ENCODE data around the gene RYR1.
"Not testable (repeated sequence)": the region's sequence is repeated elsewhere in the genome, so short reads cannot be mapped to it uniquely, and the experiment has no call there.

The RYR1 gene

DNA sequence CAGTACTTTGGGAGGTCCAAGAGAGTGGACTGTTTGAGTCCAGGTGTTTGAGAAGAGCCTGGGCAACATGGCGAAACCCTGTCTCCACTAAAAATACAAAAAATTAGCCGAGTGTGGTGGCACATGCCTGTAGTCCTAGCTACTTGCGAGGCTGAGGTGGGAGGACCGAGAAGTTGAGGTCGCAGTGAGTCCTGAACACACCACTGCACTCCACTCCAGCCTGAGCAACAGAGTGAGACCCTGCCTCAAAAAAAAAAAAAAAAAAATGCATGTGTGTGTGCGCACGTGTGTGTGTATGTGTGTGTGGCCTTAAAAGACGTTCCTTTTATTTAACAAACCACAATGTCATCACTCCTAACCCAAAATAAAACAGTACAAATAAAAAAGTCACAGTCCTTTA is 121.7 kb downstream of the RYR1 start:
- Histone ChIP-seq H3K9me3 (ENCODE audit: insufficient read depth, low read length) (no peaks in the 10 kb centered on the region), H3K4me2 (ENCODE audit: low read length) (peak overlapping the region; percentile 45), H3K27ac (ENCODE audit: low read length) (peak overlapping the region; percentile 4; the same call in 1 of the 2 replicates), H2AFZ (ENCODE audit: low read depth, low read length) (no peak overlapping the region), H3K4me1 (ENCODE audit: low read length) (peaks cover 53% of the 10 kb centered on the region), H3K9ac (ENCODE audit: low read length) (no peak overlapping the region), H3K4me3 (ENCODE audit: low read length) (peak overlapping the region; percentile 2; the same call in 1 of the 2 replicates), H3K27me3 (ENCODE audit: low read depth, low read length) (peaks cover 18% of the 10 kb centered on the region), H3K36me3 (replicated peaks; ENCODE audit: low read depth, low read length) (no peaks in the 10 kb centered on the region), H4K20me1 (ENCODE audit: insufficient read depth, low read length) (no peaks in the 10 kb centered on the region), H3K79me2 (ENCODE audit: low read length) (no peaks in the 10 kb centered on the region)
- TF ChIP-seq CTCF (IDR thresholded peaks at IDR 0.05; ENCODE audit: low read depth, low read length) (no peak), EZH2phosphoT487 (IDR thresholded peaks at IDR 0.05; ENCODE audit: low read depth) (no peak)

DNA sequence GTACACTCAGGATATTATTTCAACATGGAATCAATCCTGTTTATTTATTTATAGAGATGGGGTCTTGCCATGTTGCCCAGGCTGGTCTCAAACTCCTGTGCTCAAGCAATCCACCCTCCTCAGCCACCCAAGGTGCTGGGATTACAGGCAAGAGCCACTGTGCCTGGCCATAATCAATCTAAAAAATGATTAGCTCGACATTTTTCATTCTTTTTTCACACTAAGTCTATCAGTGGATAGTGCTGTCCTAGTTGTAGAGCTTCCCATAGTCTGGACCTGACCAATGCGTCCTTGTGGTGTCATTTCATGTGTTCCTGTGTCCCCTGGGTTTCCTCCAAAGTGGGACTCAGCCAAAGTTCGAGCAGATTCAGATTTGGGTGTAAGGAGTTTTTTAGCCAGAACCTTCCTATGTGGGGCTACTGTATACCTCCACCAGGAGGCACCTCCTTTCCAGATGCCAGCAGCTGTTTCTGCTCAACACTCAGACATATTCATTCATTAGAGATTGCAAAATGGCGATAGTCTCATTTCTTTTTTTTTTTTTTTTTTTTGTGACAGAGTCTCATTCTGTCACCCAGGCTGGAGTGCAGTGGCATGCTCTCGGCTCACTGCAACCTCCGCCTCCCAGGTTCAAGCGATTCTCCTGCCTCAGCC is 123.2 kb downstream of the RYR1 start:
- H3K4me2 ChIP-seq (ENCODE audit: low read length) = peak overlapping the region; percentile 71
- H3K27me3 ChIP-seq (ENCODE audit: low read depth, low read length) = peaks cover 14% of the 10 kb centered on the region
- H3K9ac ChIP-seq (ENCODE audit: low read length) = peak overlapping the region; percentile 34
- H3K4me3 ChIP-seq (ENCODE audit: low read length) = peak overlapping the region; percentile 63
- TF ChIP-seq EZH2phosphoT487 (IDR thresholded peaks at IDR 0.05; ENCODE audit: low read depth) (no peak), CTCF (IDR thresholded peaks at IDR 0.05; ENCODE audit: low read depth, low read length) (peak; percentile 67)
- H3K9me3 ChIP-seq (ENCODE audit: insufficient read depth, low read length) = no peaks in the 10 kb centered on the region
- H3K36me3 ChIP-seq (replicated peaks; ENCODE audit: low read depth, low read length) = no peaks in the 10 kb centered on the region
- H3K4me1 ChIP-seq (ENCODE audit: low read length) = peaks cover 59% of the 10 kb centered on the region
- no peaks in the 10 kb centered on the region for H4K20me1 ChIP-seq (ENCODE audit: insufficient read depth, low read length)
- H3K27ac ChIP-seq (ENCODE audit: low read length) = peak overlapping the region; percentile 64
- H2AFZ ChIP-seq (ENCODE audit: low read depth, low read length) = no peak overlapping the region
- H3K79me2 ChIP-seq (ENCODE audit: low read length) = no peaks in the 10 kb centered on the region

- peaks cover 15% of the 10 kb centered on the region for H3K27me3 ChIP-seq (ENCODE audit: low read depth, low read length)
- H3K9me3 ChIP-seq (ENCODE audit: insufficient read depth, low read length) = no peaks in the 10 kb centered on the region
- no peaks in the 10 kb centered on the region for H4K20me1 ChIP-seq (ENCODE audit: insufficient read depth, low read length)
- peaks cover 58% of the 10 kb centered on the region for H3K4me1 ChIP-seq (ENCODE audit: low read length)
- no peaks in the 10 kb centered on the region for H3K36me3 ChIP-seq (replicated peaks; ENCODE audit: low read depth, low read length)
- H3K79me2 ChIP-seq (ENCODE audit: low read length) = no peaks in the 10 kb centered on the region
- peak overlapping the region; percentile 34; the same call in 1 of the 2 replicates for H3K9ac ChIP-seq (ENCODE audit: low read length)
- peak; percentile 51 for TF ChIP-seq CTCF (IDR thresholded peaks at IDR 0.05; ENCODE audit: low read depth, low read length)
- TF ChIP-seq EZH2phosphoT487 (IDR thresholded peaks at IDR 0.05; ENCODE audit: low read depth) = no peak
- peak overlapping the region; percentile 63 for H3K4me3 ChIP-seq (ENCODE audit: low read length)
- H3K27ac ChIP-seq (ENCODE audit: low read length) = peak overlapping the region; percentile 64
- H3K4me2 ChIP-seq (ENCODE audit: low read length) = peak overlapping the region; percentile 71
- no peak overlapping the region for H2AFZ ChIP-seq (ENCODE audit: low read depth, low read length)
Observed at GRCh38 chr19:38557205-38557799, 123.8 kb downstream of the RYR1 start.

DNA sequence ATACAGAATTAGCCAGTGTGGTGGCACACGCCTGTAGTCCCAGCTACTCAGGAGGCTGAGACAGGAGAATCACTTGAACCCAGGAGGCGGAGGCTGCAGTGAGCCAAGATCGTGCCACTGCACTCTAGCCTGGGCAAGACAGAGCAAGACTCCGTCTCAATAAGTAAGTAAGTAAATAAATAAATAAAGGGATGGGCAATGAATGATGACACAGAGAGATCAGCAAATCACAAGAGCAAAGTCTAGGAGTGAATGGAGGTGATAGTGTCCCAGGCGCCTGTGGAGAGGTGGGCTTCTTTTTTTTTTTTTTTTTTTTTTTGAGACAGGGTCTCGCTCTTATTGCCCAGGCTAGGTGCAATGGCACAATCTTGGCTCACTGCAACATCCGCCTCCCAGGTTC is 125.4 kb downstream of the RYR1 start:
- H3K27ac ChIP-seq (ENCODE audit: low read length) = peak overlapping the region; percentile 78
- not testable (repeated sequence) for H3K79me2 ChIP-seq (ENCODE audit: low read length); H3K36me3 ChIP-seq (replicated peaks; ENCODE audit: low read depth, low read length); H2AFZ ChIP-seq (ENCODE audit: low read depth, low read length); H4K20me1 ChIP-seq (ENCODE audit: insufficient read depth, low read length); H3K9me3 ChIP-seq (ENCODE audit: insufficient read depth, low read length); H3K9ac ChIP-seq (ENCODE audit: low read length)
- H3K4me2 ChIP-seq (ENCODE audit: low read length) = peak overlapping the region; percentile 65
- peaks cover 21% of the 10 kb centered on the region for H3K27me3 ChIP-seq (ENCODE audit: low read depth, low read length)
- H3K4me3 ChIP-seq (ENCODE audit: low read length) = 0 out of 2 replicates have a peak overlapping the region, but pooled peaks have one; percentile 26
- peaks cover 58% of the 10 kb centered on the region for H3K4me1 ChIP-seq (ENCODE audit: low read length)

All from OCI-LY3 (cell line).